K562 (cell line): ENCODE results near the gene SLC1A2.

Experiments
- ELK1 ChIP-seq: sonication (generic); formaldehyde crosslinking; IDR thresholded peaks from 2 replicates; pipeline ENCODE4 v1.8.1; 2022; ENCODE audit warnings: missing genetic modification reagents
- GABPB1 ChIP-seq: sonication (generic); formaldehyde crosslinking; IDR thresholded peaks from 2 replicates; pipeline ENCODE4 v1.8.0; 2022; ENCODE audit warnings: mild to moderate bottlenecking, missing genetic modification reagents
- PREB ChIP-seq: sonication (generic); formaldehyde crosslinking; IDR thresholded peaks from 2 replicates; pipeline ENCODE4 v1.8.1; 2023; ENCODE audit warnings: mild to moderate bottlenecking, missing genetic modification reagents
- ZNF609 ChIP-seq: sonication (generic); formaldehyde crosslinking; IDR thresholded peaks from 2 replicates; pipeline ENCODE4 v1.8.1; 2023; ENCODE audit warnings: missing genetic modification reagents, mild to moderate bottlenecking, borderline replicate concordance

- TF ChIP-seq GABPB1 (CRISPR knock-in tag): no peak
- TF ChIP-seq ELK1 (CRISPR knock-in tag): no peak
- TF ChIP-seq PREB: no peak
- no peak for TF ChIP-seq ZNF609
Measured at GRCh38 chr11:35414776-35415175, 4.6 kb downstream of the SLC1A2 start.
